AG10803 (cell line): ENCODE data around the gene EHBP1L1.

Experiments used
- DNase-seq: peaks from one replicate; pipeline ENCODE4 v3.0.0; 2010; ENCODE audit warnings: low read depth
- H3K4me3 ChIP-seq: 2 replicates; pipeline ENCODE4 v1.5.1; 2011; ENCODE audit warnings: mild to moderate bottlenecking, low read length, control low read depth
- TF ChIP-seq, protein P1 (sequence below): conservative IDR thresholded peaks from 2 replicates; pipeline ENCODE4 v1.5.1; 2011; ENCODE audit warnings: mild to moderate bottlenecking, low read length, control low read depth, inconsistent platforms

Gene EHBP1L1

DNA sequence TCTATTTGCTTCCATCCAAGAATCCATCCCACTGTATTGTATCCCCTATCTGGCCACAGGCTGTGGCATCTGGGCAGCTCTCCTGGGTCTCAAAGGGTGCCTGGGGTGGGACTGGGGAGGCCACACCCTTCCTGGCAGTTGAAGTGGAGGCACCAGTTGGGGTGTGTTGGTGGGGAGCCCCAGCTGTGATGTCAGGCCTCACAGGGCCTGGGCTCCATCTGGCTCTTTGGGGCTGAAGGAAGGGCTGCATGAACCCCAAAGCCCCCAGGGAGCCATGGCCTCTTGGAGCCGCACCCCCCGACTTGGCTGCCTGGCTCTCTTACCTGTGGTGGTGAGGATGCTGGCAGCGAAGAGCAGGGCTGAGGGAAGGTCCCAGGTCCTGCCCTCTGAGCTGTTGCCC lies 19.3 kb downstream of the EHBP1L1 start:
- TF ChIP-seq, protein P1, sequence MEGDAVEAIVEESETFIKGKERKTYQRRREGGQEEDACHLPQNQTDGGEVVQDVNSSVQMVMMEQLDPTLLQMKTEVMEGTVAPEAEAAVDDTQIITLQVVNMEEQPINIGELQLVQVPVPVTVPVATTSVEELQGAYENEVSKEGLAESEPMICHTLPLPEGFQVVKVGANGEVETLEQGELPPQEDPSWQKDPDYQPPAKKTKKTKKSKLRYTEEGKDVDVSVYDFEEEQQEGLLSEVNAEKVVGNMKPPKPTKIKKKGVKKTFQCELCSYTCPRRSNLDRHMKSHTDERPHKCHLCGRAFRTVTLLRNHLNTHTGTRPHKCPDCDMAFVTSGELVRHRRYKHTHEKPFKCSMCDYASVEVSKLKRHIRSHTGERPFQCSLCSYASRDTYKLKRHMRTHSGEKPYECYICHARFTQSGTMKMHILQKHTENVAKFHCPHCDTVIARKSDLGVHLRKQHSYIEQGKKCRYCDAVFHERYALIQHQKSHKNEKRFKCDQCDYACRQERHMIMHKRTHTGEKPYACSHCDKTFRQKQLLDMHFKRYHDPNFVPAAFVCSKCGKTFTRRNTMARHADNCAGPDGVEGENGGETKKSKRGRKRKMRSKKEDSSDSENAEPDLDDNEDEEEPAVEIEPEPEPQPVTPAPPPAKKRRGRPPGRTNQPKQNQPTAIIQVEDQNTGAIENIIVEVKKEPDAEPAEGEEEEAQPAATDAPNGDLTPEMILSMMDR = no peak
- H3K4me3 ChIP-seq = no peak overlapping the region
- DNase-seq = no peak

DNA sequence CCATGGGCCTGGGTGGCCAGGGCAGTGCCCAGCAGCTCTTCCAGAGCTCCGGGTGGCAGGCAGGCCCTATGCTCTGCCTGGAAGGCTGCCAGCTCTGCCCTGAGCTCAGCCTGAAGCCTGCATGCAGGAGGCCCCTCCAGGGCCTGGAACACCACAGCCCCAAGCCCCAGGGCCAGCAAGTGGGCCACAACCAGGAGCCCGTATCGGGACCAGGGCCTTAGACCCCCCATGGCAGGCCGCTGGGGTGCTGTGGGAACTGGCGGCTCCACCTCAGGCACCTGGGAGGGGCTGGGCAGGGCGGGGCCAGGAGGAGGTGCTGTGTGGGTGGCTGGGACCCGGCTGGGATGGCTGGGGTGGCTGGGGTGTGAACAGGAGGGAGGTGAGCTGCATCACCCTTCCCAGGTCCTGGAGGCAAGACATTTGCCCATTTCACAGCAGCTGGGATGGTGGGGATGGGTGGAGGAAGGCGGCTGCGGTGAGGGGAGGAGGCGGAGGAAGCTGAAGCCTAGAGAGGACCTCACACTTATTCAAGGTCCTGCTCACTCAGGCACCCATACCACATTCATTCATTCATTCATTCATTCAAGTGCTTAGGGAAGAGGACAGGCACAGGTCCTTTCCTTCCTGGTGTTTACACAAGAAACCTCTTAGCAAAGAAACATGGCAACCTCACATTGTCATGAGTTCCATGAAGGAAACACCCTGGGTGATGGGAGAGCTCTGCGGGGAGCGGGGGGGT lies 19.9 kb downstream of the EHBP1L1 start, which contains the start of gene KCNK7:
Gene KCNK7, minus strand, starts transcription at position 258 of the 739 bp plus-strand sequence. Its CDS starts 28 bp downstream, at position 230.
- DNase-seq = no peak
- no peak within 1 kb of the TSS for H3K4me3 ChIP-seq
- TF ChIP-seq, protein P1 = no peak

- no peak for DNase-seq
- no peak overlapping the region for H3K4me3 ChIP-seq
- TF ChIP-seq, protein P1 = no peak
Measured at GRCh38 chr11:65596520-65596919, 20.7 kb downstream of the EHBP1L1 start.

GRCh38 chr11:65598258-65598699 lies 22.4 kb downstream of the EHBP1L1 start:
- TF ChIP-seq, protein P1 = no peak
- H3K4me3 ChIP-seq = no peak overlapping the region
- no peak for DNase-seq

DNA sequence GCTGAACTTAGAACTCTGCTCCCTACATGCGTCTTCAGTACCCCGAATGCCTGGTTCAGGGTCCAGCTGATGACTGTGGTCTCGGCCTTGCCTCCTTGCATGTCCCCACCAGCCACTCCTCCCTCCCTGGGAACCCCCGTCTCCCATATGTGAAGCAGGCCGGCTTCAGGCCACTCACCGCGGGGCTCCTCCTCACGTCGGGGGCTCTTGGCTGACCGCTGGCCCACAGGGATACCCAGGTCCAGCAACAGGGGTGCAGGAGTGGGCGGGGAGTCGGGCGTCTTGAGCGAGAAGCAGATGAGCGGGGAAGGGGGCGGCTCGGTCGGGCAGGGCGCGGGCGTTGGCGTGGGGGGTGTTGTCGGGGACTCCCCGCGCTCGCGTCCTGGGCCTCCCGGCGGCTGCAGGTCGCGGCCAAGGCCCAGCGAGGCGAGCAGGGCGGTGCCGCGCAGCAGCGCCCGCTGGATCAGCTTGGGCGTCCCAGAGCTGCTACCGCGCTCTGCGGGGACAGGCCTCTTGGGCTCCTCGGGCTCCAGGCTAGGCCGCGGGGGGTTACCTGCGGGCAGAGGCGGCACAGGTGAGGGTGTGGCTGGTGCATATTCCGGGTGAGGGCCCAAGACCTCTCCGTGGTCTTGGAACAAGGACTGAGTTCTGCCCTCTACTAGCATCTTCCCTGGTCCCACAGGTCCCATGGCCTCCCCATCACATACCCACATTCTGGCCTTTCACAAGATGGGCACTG lies 23.5 kb downstream of the EHBP1L1 start:
- DNase-seq = no peak
- H3K4me3 ChIP-seq = no peak overlapping the region
- TF ChIP-seq, protein P1 = no peak

GRCh38 chr11:65599955-65600246 lies 24.0 kb downstream of the EHBP1L1 start:
- TF ChIP-seq, protein P1 = no peak
- no peak for DNase-seq
- no peak overlapping the region for H3K4me3 ChIP-seq

DNA sequence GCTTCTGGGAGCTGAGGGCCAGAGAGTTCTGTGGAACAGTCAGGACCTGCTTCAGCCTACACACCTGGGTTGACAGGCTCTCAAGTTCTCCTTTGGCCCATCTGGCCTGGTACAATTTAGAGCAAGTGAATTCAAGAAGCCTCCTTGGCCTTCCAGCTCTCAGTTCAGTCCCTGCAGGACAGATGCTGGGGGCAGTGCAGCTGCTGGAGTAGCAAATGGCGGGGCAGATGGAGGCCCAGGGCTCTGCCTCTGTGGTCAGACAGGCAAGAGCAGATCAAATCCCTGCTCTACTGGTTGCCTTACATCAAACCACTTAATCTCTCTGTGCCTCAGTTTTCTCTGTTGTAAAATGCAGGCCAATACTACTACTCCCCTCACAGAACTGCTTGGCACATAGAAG lies 28.4 kb downstream of the EHBP1L1 start:
- TF ChIP-seq, protein P1 = no peak
- DNase-seq = no peak
- H3K4me3 ChIP-seq = no peak overlapping the region
